OCI-LY7 (cell line): ENCODE data around the gene HPSE2. TPM values are rescaled to one million over a fixed set of nuclear protein-coding genes. Genes with fewer than 3 reads are reported as not detected.

Source experiments
- BruUV-seq: library from RNA; stranded (reverse); fragments of 400-500 nt; replicated peaks from 2 replicates; lab custom pipeline; 2021; lab: Mats Ljungman, UMichigan
- CTCF ChIA-PET: fragments of 300-600 bp; sonication (Branson Sonifier 250); formaldehyde crosslinking; loops from one replicate; lab custom pipeline; 2022; ENCODE audit warnings: antibody characterized with exemption; ENCODE audit not compliant: unreplicated experiment; lab: Charles Lee
- POLR2A ChIA-PET: fragments of 300-600 bp; sonication (Branson Sonifier 250); formaldehyde crosslinking; loops from one replicate; lab custom pipeline; 2022; ENCODE audit warnings: antibody characterized with exemption; lab: Charles Lee
- DNase-seq: peaks from one replicate; pipeline ENCODE4 v3.0.0-alpha.2; 2015; ENCODE audit warnings: low spot score
- H2AFZ ChIP-seq: fragments of 200-600 bp; sonication (generic), shearing (Covaris generic); 2 replicates; pipeline ENCODE4 v1.6.1; 2014; ENCODE audit warnings: mild to moderate bottlenecking, antibody characterized with exemption, low read length, moderate library complexity
- H3K27ac ChIP-seq: fragments of 200-600 bp; sonication (generic); 2 replicates; pipeline ENCODE4 v1.5.1; 2014; ENCODE audit warnings: mixed run types, low read depth, mild to moderate bottlenecking, moderate library complexity, low read length, inconsistent platforms; ENCODE audit not compliant: poor library complexity, severe bottlenecking
- H3K36me3 ChIP-seq: fragments of 200-600 bp; sonication (generic); 2 replicates; pipeline ENCODE4 v1.6.1; 2014; ENCODE audit warnings: mild to moderate bottlenecking, antibody characterized with exemption, low read length, moderate library complexity, mixed read lengths; ENCODE audit not compliant: insufficient read depth
- H3K4me1 ChIP-seq: fragments of 200-600 bp; sonication (generic); 2 replicates; pipeline ENCODE4 v1.5.1; 2014; ENCODE audit warnings: mild to moderate bottlenecking, low read length; ENCODE audit not compliant: insufficient read depth, poor library complexity, severe bottlenecking
- H3K4me2 ChIP-seq: fragments of 200-600 bp; sonication (generic); 2 replicates; pipeline ENCODE4 v1.6.1; 2014; ENCODE audit warnings: mild to moderate bottlenecking, low read length
- H3K4me3 ChIP-seq: fragments of 200-600 bp; sonication (generic); 2 replicates; pipeline ENCODE4 v1.5.1; 2014; ENCODE audit warnings: mild to moderate bottlenecking, low read depth, low read length; ENCODE audit not compliant: poor library complexity, severe bottlenecking
- H3K79me2 ChIP-seq: fragments of 200-600 bp; sonication (generic); 2 replicates; pipeline ENCODE4 v1.6.1; 2016; ENCODE audit warnings: low read depth, mild to moderate bottlenecking, low read length, moderate library complexity, mixed read lengths; ENCODE audit not compliant: insufficient read depth
- H3K9me2 ChIP-seq: fragments of 200-600 bp; sonication (generic); 2 replicates; pipeline ENCODE4 v1.6.1; 2016; ENCODE audit warnings: mild to moderate bottlenecking, low read length, mixed read lengths; ENCODE audit not compliant: insufficient read depth
- H3K9me3 ChIP-seq: fragments of 200-600 bp; sonication (generic); 2 replicates; pipeline ENCODE4 v1.6.1; 2014; ENCODE audit warnings: mild to moderate bottlenecking, mixed run types, low read length, mixed read lengths
- H4K20me1 ChIP-seq: fragments of 200-600 bp; sonication (generic); 2 replicates; pipeline ENCODE4 v1.6.1; 2014; ENCODE audit warnings: mild to moderate bottlenecking, antibody characterized with exemption, low read length, moderate library complexity, mixed read lengths; ENCODE audit not compliant: insufficient read depth
- CTCF ChIP-seq: fragments of 200-600 bp; sonication (generic); conservative IDR thresholded peaks from 2 replicates; pipeline ENCODE4 v1.5.1; 2014; ENCODE audit warnings: mild to moderate bottlenecking, antibody characterized with exemption, low read length, moderate library complexity, mixed read lengths
- EZH2phosphoT487 ChIP-seq: fragments of 200-600 bp; sonication (generic); IDR thresholded peaks from 2 replicates; pipeline ENCODE4 v1.6.1; 2018; ENCODE audit warnings: low read depth, borderline replicate concordance, mild to moderate bottlenecking, mixed run types, antibody characterized with exemption, low read length, moderate library complexity, mixed read lengths
- intact Hi-C: fragments of 100-400 bp; cut with micrococcal nuclease; formaldehyde crosslinking; loops from one replicate; pipeline ENCODE4 v1.10.0; 2022; ENCODE audit not compliant: unreplicated experiment
- total RNA-seq, 2 experiments: library from RNA; depleted of rRNA in 1 of 2; stranded (reverse); fragments of >200 nt in 1 of 2; shearing (Covaris generic) in 1 of 2; gene quantifications; 2 replicates each; pipeline ENCODE4 v1.2.3, GENCODE V29; 2014 to 2022

Gene HPSE2
- total RNA-seq, 2 experiments from 2014 or later: not detected

GRCh38 chr10:98659951-98660350, 575.7 kb downstream of the HPSE2 start:
- POLR2A ChIA-PET: no interaction called here
- BruUV-seq: no TSS peak
- Histone ChIP-seq H3K4me3 (no peak overlapping the region), H3K27ac (no peak overlapping the region), H3K79me2 (no peaks in the 10 kb centered on the region), H3K9me3 (no peaks in the 10 kb centered on the region), H3K4me2 (no peak overlapping the region), H3K9me2 (no peaks in the 10 kb centered on the region), H2AFZ (no peak overlapping the region), H3K4me1 (no peaks in the 10 kb centered on the region), H3K36me3 (no peaks in the 10 kb centered on the region), H4K20me1 (no peaks in the 10 kb centered on the region)
- DNase-seq: no peak
- CTCF ChIA-PET: no interaction called here
- TF ChIP-seq EZH2phosphoT487 (no peak), CTCF (no peak)
- intact Hi-C loops: loop anchor here (5.0 kb wide), 2 partner anchors 233 to 748 kb away; no protein-coding TSS in a partner anchor

- Histone ChIP-seq H3K4me2 (no peak overlapping the region), H3K4me1 (no peaks in the 10 kb centered on the region), H3K9me2 (no peaks in the 10 kb centered on the region), H3K27ac (no peak overlapping the region), H3K9me3 (no peaks in the 10 kb centered on the region), H3K36me3 (no peaks in the 10 kb centered on the region), H2AFZ (no peak overlapping the region), H3K4me3 (no peak overlapping the region), H3K79me2 (no peaks in the 10 kb centered on the region), H4K20me1 (no peaks in the 10 kb centered on the region)
- ChIA-PET POLR2A (no interaction called here), CTCF (no interaction called here)
- no peak for DNase-seq
- BruUV-seq: no TSS peak
- intact Hi-C loops: no loop called here
- no peak for TF ChIP-seq EZH2phosphoT487
- TF ChIP-seq CTCF: no peak
These were observed 580.2 kb downstream of the HPSE2 start for GRCh38 chr10:98655492-98655891.

GRCh38 chr10:98649170-98649569, 586.5 kb downstream of the HPSE2 start:
- no peaks in the 10 kb centered on the region for H4K20me1 ChIP-seq
- no peaks in the 10 kb centered on the region for H3K79me2 ChIP-seq
- H3K4me2 ChIP-seq: no peak overlapping the region
- ChIA-PET CTCF (no interaction called here), POLR2A (no interaction called here)
- H3K4me1 ChIP-seq: no peaks in the 10 kb centered on the region
- no peak for TF ChIP-seq CTCF
- TF ChIP-seq EZH2phosphoT487: no peak
- DNase-seq: no peak
- H3K9me3 ChIP-seq: no peaks in the 10 kb centered on the region
- no peaks in the 10 kb centered on the region for H3K9me2 ChIP-seq
- no peak overlapping the region for H3K4me3 ChIP-seq
- no peaks in the 10 kb centered on the region for H3K36me3 ChIP-seq
- no peak overlapping the region for H2AFZ ChIP-seq
- no TSS peak for BruUV-seq
- H3K27ac ChIP-seq: no peak overlapping the region
- intact Hi-C loops: no loop called here
